Measurements from ENCODE around the gene AP1B1. TPM values are rescaled to one million over a fixed set of nuclear protein-coding genes. Genes with fewer than 3 reads are reported as not detected.

Gene AP1B1
- total RNA-seq, 1 experiment from 2014 or later, result 68.1 TPM

- no peak overlapping the region for H3K27ac ChIP-seq (ENCODE audit: low read depth, low read length, poor library complexity, severe bottlenecking)
- H3K9me3 ChIP-seq (ENCODE audit: low read depth, low read length, poor library complexity, severe bottlenecking), result no peaks in the 10 kb centered on the region
- ChIA-PET CTCF (no interaction called here), POLR2A (ENCODE audit: low non-redundant PET) (no interaction called here)
- no peaks in the 10 kb centered on the region for H3K4me1 ChIP-seq (ENCODE audit: insufficient read depth, low read length, poor library complexity, severe bottlenecking)
- TF ChIP-seq CTCF (conservative IDR thresholded peaks at IDR 0.05; ENCODE audit: low read depth, low read length) (no peak), EZH2 (IDR thresholded peaks at IDR 0.05; ENCODE audit: borderline replicate concordance, low read depth, low read length, poor library complexity, severe bottlenecking) (no peak)
- no TSS peak for BruUV-seq (replicated peaks)
- H3K27me3 ChIP-seq (replicated peaks; ENCODE audit: insufficient read depth, low read depth, low read length, poor library complexity), result no peaks in the 10 kb centered on the region
- peaks cover 18% of the 10 kb centered on the region for H3K36me3 ChIP-seq (ENCODE audit: insufficient read depth, low read length, poor library complexity, severe bottlenecking)
- DNase-seq (ENCODE audit: low spot score), result no peak
- H3K4me3 ChIP-seq (ENCODE audit: low read depth, low read length, poor library complexity, severe bottlenecking), result no peak overlapping the region
- intact Hi-C loops (cut with micrococcal nuclease; ENCODE audit: unreplicated experiment), result no loop called here
These were observed 50.0 kb downstream of the AP1B1 start for GRCh38 chr22:29338398-29338797.

GRCh38 chr22:29337631-29338284 is 50.6 kb downstream of the AP1B1 start:
- POLR2A ChIA-PET (ENCODE audit: low non-redundant PET), result no interaction called here
- TF ChIP-seq EZH2 (IDR thresholded peaks at IDR 0.05; ENCODE audit: borderline replicate concordance, low read depth, low read length, poor library complexity, severe bottlenecking) (no peak), CTCF (conservative IDR thresholded peaks at IDR 0.05; ENCODE audit: low read depth, low read length) (no peak)
- Histone ChIP-seq H3K9me3 (ENCODE audit: low read depth, low read length, poor library complexity, severe bottlenecking) (no peaks in the 10 kb centered on the region), H3K4me1 (ENCODE audit: insufficient read depth, low read length, poor library complexity, severe bottlenecking) (peaks cover 5% of the 10 kb centered on the region), H3K4me3 (ENCODE audit: low read depth, low read length, poor library complexity, severe bottlenecking) (no peak overlapping the region), H3K27ac (ENCODE audit: low read depth, low read length, poor library complexity, severe bottlenecking) (no peak overlapping the region), H3K27me3 (replicated peaks; ENCODE audit: insufficient read depth, low read depth, low read length, poor library complexity) (no peaks in the 10 kb centered on the region), H3K36me3 (ENCODE audit: insufficient read depth, low read length, poor library complexity, severe bottlenecking) (peaks cover 18% of the 10 kb centered on the region)
- intact Hi-C loops (cut with micrococcal nuclease; ENCODE audit: unreplicated experiment), result no loop called here
- no TSS peak for BruUV-seq (replicated peaks)
- no peak for DNase-seq (ENCODE audit: low spot score)
- CTCF ChIA-PET, result no interaction called here

GRCh38 chr22:29336751-29337490 is 51.4 kb downstream of the AP1B1 start:
- H3K27me3 ChIP-seq (replicated peaks; ENCODE audit: insufficient read depth, low read depth, low read length, poor library complexity), result no peaks in the 10 kb centered on the region
- no peaks in the 10 kb centered on the region for H3K9me3 ChIP-seq (ENCODE audit: low read depth, low read length, poor library complexity, severe bottlenecking)
- ChIA-PET POLR2A (ENCODE audit: low non-redundant PET) (no interaction called here), CTCF (no interaction called here)
- intact Hi-C loops (cut with micrococcal nuclease; ENCODE audit: unreplicated experiment), result no loop called here
- DNase-seq (ENCODE audit: low spot score), result no peak
- TF ChIP-seq EZH2 (IDR thresholded peaks at IDR 0.05; ENCODE audit: borderline replicate concordance, low read depth, low read length, poor library complexity, severe bottlenecking) (no peak), CTCF (conservative IDR thresholded peaks at IDR 0.05; ENCODE audit: low read depth, low read length) (no peak)
- peaks cover 6% of the 10 kb centered on the region for H3K4me1 ChIP-seq (ENCODE audit: insufficient read depth, low read length, poor library complexity, severe bottlenecking)
- peaks cover 18% of the 10 kb centered on the region for H3K36me3 ChIP-seq (ENCODE audit: insufficient read depth, low read length, poor library complexity, severe bottlenecking)
- no peak overlapping the region for H3K27ac ChIP-seq (ENCODE audit: low read depth, low read length, poor library complexity, severe bottlenecking)
- no TSS peak for BruUV-seq (replicated peaks)
- no peak overlapping the region for H3K4me3 ChIP-seq (ENCODE audit: low read depth, low read length, poor library complexity, severe bottlenecking)
